WTC11 (cell line): ENCODE data around the gene MOGAT1. TPM values are rescaled to one million over a fixed set of nuclear protein-coding genes. Genes with fewer than 3 reads are reported as not detected.
A peak's percentile ranks its signal among the peaks of the same experiment; 100 is the strongest.

Experiments used
- ATAC-seq: fragments of 200-7000 bp; cut with Tn5 transposase; 2 replicates; pipeline ENCODE4 v1.10.0; 2021; ENCODE audit warnings: mild to moderate bottlenecking, moderate library complexity
- CTCF ChIA-PET: fragments of 300-600 bp; sonication (Branson Sonifier 250); formaldehyde crosslinking; loops from one replicate; lab custom pipeline; 2021; ENCODE audit warnings: antibody characterized with exemption; lab: Charles Lee
- POLR2A ChIA-PET: fragments of 350-600 bp; sonication (Branson Sonifier 250); formaldehyde crosslinking; loops from one replicate; lab custom pipeline; 2021; ENCODE audit warnings: antibody characterized with exemption; lab: Charles Lee
- DNase-seq: peaks from one replicate; pipeline ENCODE4 v3.0.0; 2021; ENCODE audit warnings: low spot score
- H3K27ac Mint-ChIP-seq: 2 replicates; pipeline ENCODE4 v1.8.0; 2021; ENCODE audit warnings: mixed read lengths
- H3K27me3 Mint-ChIP-seq: 2 replicates; pipeline ENCODE4 v1.8.0; 2021; ENCODE audit warnings: low read depth, mild to moderate bottlenecking, moderate library complexity, mixed read lengths
- H3K36me3 Mint-ChIP-seq: 2 replicates; pipeline ENCODE4 v1.8.0; 2021; ENCODE audit warnings: mixed read lengths
- H3K4me1 Mint-ChIP-seq: 2 replicates; pipeline ENCODE4 v1.8.0; 2022; ENCODE audit warnings: mixed read lengths
- H3K4me3 Mint-ChIP-seq: 2 replicates; pipeline ENCODE4 v1.8.0; 2021; ENCODE audit warnings: mild to moderate bottlenecking, moderate library complexity, mixed read lengths
- H3K9me3 Mint-ChIP-seq: 2 replicates; pipeline ENCODE4 v1.8.0; 2021; ENCODE audit warnings: mixed read lengths
- AFF4 ChIP-seq: sonication (generic); formaldehyde crosslinking; IDR thresholded peaks from 2 replicates; pipeline ENCODE4 v1.8.1; 2023; ENCODE audit warnings: mild to moderate bottlenecking, missing genetic modification reagents, borderline replicate concordance
- EMX1 ChIP-seq: fragments of 250-450 bp; sonication (Bioruptor Pico); IDR thresholded peaks from 2 replicates; pipeline ENCODE4 v1.8.0; 2021; ENCODE audit warnings: mild to moderate bottlenecking
- ESRRA ChIP-seq: sonication (generic); formaldehyde crosslinking; IDR thresholded peaks from 2 replicates; pipeline ENCODE4 v1.8.1; 2022; ENCODE audit warnings: mild to moderate bottlenecking, missing genetic modification reagents, borderline replicate concordance
- FOXP4 ChIP-seq: sonication (generic); formaldehyde crosslinking; IDR thresholded peaks from 2 replicates; pipeline ENCODE4 v1.8.0; 2022; ENCODE audit warnings: mild to moderate bottlenecking, missing genetic modification reagents
- IRF2 ChIP-seq: sonication (generic); formaldehyde crosslinking; IDR thresholded peaks from 2 replicates; pipeline ENCODE4 v1.8.0; 2022; ENCODE audit warnings: low read depth, missing genetic modification reagents, borderline replicate concordance
- MXD4 ChIP-seq: fragments of 250-450 bp; sonication (Bioruptor Pico); IDR thresholded peaks from 2 replicates; pipeline ENCODE4 v1.8.0; 2021; ENCODE audit warnings: mild to moderate bottlenecking, moderate library complexity, borderline replicate concordance
- MYBL2 ChIP-seq: sonication (generic); formaldehyde crosslinking; IDR thresholded peaks from 2 replicates; pipeline ENCODE4 v1.8.1; 2023; ENCODE audit warnings: mild to moderate bottlenecking, moderate library complexity, missing genetic modification reagents
- NFE2L1 ChIP-seq: sonication (generic); formaldehyde crosslinking; IDR thresholded peaks from 2 replicates; pipeline ENCODE4 v1.8.1; 2023; ENCODE audit warnings: missing genetic modification reagents
- NR2C2 ChIP-seq: sonication (generic); formaldehyde crosslinking; IDR thresholded peaks from 2 replicates; pipeline ENCODE4 v1.8.0; 2022; ENCODE audit warnings: mild to moderate bottlenecking, missing genetic modification reagents
- SMAD3 ChIP-seq: sonication (generic); formaldehyde crosslinking; IDR thresholded peaks from 2 replicates; pipeline ENCODE4 v1.8.0; 2022; ENCODE audit warnings: missing genetic modification reagents, mild to moderate bottlenecking, borderline replicate concordance
- TEAD4 ChIP-seq: sonication (generic); formaldehyde crosslinking; IDR thresholded peaks from 2 replicates; pipeline ENCODE4 v1.8.0; 2022; ENCODE audit warnings: mild to moderate bottlenecking, missing genetic modification reagents
- ZMAT4 ChIP-seq: fragments of 250-450 bp; sonication (Bioruptor Pico); IDR thresholded peaks from 2 replicates; pipeline ENCODE4 v1.9.0; 2021; ENCODE audit warnings: mild to moderate bottlenecking
- ZNF138 ChIP-seq: sonication (generic); formaldehyde crosslinking; conservative IDR thresholded peaks from 2 replicates; pipeline ENCODE4 v1.8.1; 2022; ENCODE audit warnings: mild to moderate bottlenecking, moderate library complexity, missing genetic modification reagents
- ZNF232 ChIP-seq: sonication (generic); formaldehyde crosslinking; IDR thresholded peaks from 2 replicates; pipeline ENCODE4 v1.8.0; 2022; ENCODE audit warnings: mild to moderate bottlenecking, missing genetic modification reagents
- ZNF317 ChIP-seq: sonication (generic); formaldehyde crosslinking; IDR thresholded peaks from 2 replicates; pipeline ENCODE4 v1.8.1; 2023; ENCODE audit warnings: low read depth, mild to moderate bottlenecking, moderate library complexity, missing genetic modification reagents, borderline replicate concordance
- ZNF532 ChIP-seq: fragments of 250-450 bp; sonication (Bioruptor Pico); IDR thresholded peaks from 2 replicates; pipeline ENCODE4 v1.9.0; 2021; ENCODE audit warnings: mild to moderate bottlenecking, borderline replicate concordance
- ZNF671 ChIP-seq: fragments of 250-450 bp; sonication (Bioruptor Pico); IDR thresholded peaks from 2 replicates; pipeline ENCODE4 v1.8.0; 2021; ENCODE audit warnings: mild to moderate bottlenecking
- ZSCAN18 ChIP-seq: fragments of 250-450 bp; sonication (Bioruptor Pico); IDR thresholded peaks from 2 replicates; pipeline ENCODE4 v2.1.2; 2022; ENCODE audit warnings: mild to moderate bottlenecking, moderate library complexity
- total RNA-seq: library from RNA; stranded (reverse); gene quantifications from 3 replicates; pipeline ENCODE4 v1.2.3, GENCODE V29; 2021

MOGAT1 gene
- total RNA-seq, 1 experiment from 2014 or later: 0.72 TPM

- TF ChIP-seq ZNF532 (CRISPR knock-in tag) (no peak), ZNF671 (CRISPR knock-in tag) (no peak), ESRRA (CRISPR knock-in tag) (no peak), NR2C2 (CRISPR knock-in tag) (no peak), ZNF138 (CRISPR knock-in tag) (no peak), IRF2 (no peak), EMX1 (CRISPR knock-in tag) (no peak), TEAD4 (CRISPR knock-in tag) (no peak)
These were observed 31.6 kb downstream of the MOGAT1 start (continued) for GRCh38 chr2:222703091-222703490.

- no peak for ATAC-seq
- CTCF ChIA-PET: interaction anchor here (1.1 to 2.1 kb wide), 3 partner anchors 13 to 235 kb away, joined by 4 to 12 read pairs (median 8); no protein-coding TSS in a partner anchor
- POLR2A ChIA-PET: no interaction called here
- Mint-ChIP-seq H3K9me3 (peaks cover 4% of the 10 kb centered on the region), H3K4me1 (peaks cover 32% of the 10 kb centered on the region), H3K36me3 (no peaks in the 10 kb centered on the region), H3K4me3 (no peak overlapping the region), H3K27ac (no peak overlapping the region), H3K27me3 (no peaks in the 10 kb centered on the region)
- DNase-seq: no peak
- no peak for TF ChIP-seq MYBL2
- no peak for TF ChIP-seq MXD4
- TF ChIP-seq FOXP4 (CRISPR knock-in tag): no peak
- no peak for TF ChIP-seq ZMAT4 (CRISPR knock-in tag)
- TF ChIP-seq, all 79 proteins: peak for 0
These were observed 32.4 kb downstream of the MOGAT1 start for GRCh38 chr2:222703886-222704285.

GRCh38 chr2:222706616-222707015, 35.2 kb downstream of the MOGAT1 start:
- no peak overlapping the region for H3K4me3 Mint-ChIP-seq
- no peaks in the 10 kb centered on the region for H3K36me3 Mint-ChIP-seq
- POLR2A ChIA-PET: interaction anchor here (0.7 kb wide), 1 partner anchor 54 kb away, joined by 3 read pairs; no protein-coding TSS in a partner anchor
- DNase-seq (no peak), ATAC-seq (peak; percentile 21)
- H3K9me3 Mint-ChIP-seq: peaks cover 4% of the 10 kb centered on the region
- peaks cover 40% of the 10 kb centered on the region for H3K4me1 Mint-ChIP-seq
- no peak overlapping the region for H3K27ac Mint-ChIP-seq
- CTCF ChIA-PET: interaction anchor here (0.7 to 6.4 kb wide), 9 partner anchors 16 to 239 kb away, joined by 3 to 25 read pairs (median 4); partner anchors contain the start of gene MOGAT1
- no peaks in the 10 kb centered on the region for H3K27me3 Mint-ChIP-seq
- TF ChIP-seq ZNF138 (CRISPR knock-in tag) (no peak), ZNF671 (CRISPR knock-in tag) (no peak), FOXP4 (CRISPR knock-in tag) (no peak), SMAD3 (CRISPR knock-in tag) (no peak), ZSCAN18 (CRISPR knock-in tag) (no peak), ZNF317 (CRISPR knock-in tag) (no peak), NFE2L1 (CRISPR knock-in tag) (no peak), EMX1 (CRISPR knock-in tag) (no peak), AFF4 (CRISPR knock-in tag) (no peak), ZNF232 (CRISPR knock-in tag) (no peak)
